GM18951 (cell line): ENCODE data around the gene CALML5.

Experiments used
- POLR2A ChIP-seq: IDR thresholded peaks from 4 replicates; pipeline ENCODE4 v1.6.1; 2011; ENCODE audit warnings: mild to moderate bottlenecking; ENCODE audit not compliant: insufficient read length, insufficient read depth; ENCODE audit errors: extremely low read depth
- in situ Hi-C: fragments of 300-500 bp; cut with MboI; formaldehyde crosslinking; loops from one replicate; pipeline ENCODE4 v1.12.0; 2022; ENCODE audit warnings: low sequenced_read_pairs, mixed read lengths, inconsistent platforms; ENCODE audit not compliant: unreplicated experiment

CALML5 gene

DNA sequence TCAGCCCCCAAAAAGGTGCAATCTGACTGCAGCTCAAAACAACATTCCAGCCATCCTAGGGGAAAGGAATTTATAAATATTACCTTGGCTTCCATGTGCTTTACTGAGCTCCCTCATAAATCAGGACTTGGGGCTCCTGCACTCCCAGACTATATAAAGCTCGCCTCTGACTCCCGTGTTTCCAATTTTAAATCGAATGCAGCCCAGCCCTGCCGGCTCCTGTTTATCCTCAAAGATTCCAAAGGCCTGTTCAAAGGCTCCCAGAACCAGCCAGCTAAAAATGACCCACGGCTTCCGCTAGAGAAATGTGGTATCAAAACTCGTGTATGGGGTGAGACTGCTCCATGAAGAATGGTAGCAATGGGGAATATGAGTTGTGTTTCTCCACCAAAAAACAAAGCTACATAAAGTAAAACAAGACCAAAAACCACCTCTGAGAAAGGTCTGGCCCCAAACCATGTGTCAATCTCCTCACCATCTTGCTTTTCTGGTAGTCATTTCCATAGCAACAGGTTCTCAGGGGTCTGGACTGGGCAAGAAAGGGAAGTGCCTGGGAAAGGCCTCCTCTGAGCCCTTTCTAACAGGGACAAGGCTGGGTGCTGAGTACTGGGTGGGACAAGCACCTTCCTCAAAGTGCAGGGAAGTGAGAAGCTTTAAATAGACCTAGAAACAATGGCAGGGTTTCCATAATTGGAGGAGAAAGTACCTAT, 30.5 kb upstream of the CALML5 start:
- in situ Hi-C loops = no loop called here

DNA sequence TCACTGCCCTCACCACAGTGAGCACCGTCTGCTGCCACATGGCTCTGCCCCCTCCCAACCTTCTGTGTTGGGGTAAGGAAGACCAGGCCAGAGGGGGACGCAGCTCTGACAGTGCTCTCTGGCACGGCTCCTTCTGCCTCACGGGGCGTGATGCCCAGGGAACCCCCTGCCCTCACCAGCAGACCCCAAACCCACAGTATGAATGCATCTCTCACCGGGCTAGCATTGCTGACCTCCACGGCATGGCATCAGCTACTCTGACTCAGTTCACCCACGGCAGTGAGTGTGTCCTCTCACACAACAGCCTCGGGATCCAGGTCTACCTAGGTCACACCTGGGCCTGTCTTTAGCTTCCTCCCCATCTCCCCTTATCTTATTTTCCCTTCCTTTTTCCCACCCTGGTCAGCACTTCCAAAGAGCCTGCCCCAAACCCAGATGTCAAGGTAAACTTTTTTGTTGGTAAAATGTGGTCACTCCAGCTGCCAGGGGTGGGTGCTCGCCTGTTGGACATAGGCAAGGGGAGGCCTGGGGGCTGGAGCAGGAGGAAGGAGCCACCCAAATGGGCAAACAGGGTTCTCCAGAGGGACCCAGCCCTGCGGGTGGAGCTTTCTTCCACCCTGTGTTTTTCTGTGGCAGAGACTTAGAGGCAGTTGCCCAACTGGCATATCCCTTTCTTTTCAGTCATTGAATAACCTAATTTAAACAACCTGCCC, 29.8 kb upstream of the CALML5 start:
- TF ChIP-seq POLR2A = no peak
- in situ Hi-C loops = no loop called here

More for the DNA sequence above, 30.5 kb upstream of the CALML5 start:
- TF ChIP-seq POLR2A = no peak

DNA sequence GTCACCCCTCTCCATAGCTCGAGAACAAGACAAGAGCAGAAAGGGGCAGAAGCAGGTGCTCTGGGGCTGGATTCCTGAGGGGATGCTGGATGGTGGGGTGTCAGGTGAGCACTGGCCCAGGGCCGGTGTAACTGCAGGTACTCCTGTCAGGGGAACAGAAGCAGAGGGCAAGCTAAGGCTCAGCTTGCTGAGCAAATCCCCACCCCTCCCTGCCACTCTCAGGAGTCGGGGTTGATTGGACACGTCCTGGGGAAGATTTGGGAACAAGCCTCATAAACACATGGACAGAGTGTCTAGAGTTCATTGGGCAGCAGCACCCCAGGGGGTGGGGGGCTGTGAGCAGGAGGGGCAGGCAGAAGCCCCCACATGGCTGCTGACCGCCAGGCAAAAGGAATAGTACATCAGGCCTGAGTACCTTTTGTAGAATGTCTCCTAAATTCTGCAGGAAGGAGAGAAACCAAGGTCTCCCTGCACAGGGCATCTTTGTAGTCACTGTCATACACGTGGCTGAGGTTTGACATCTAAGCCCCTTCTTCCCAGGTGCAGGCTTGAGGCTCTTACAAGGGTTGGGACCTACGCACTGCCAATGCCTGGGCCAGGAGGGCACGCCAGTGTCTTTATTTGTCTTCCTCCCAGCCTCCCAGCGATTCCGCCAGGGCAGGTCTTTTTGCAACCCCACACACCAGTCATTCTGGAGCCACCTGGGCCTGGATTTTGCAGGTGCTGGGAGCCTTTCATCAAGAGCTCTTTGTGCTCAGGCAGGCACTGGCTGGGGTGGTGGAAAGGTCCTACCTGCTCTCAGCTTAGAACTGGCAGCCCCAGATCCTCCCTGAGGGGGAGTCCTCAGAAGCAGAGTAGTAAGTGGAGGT, 28.2 kb upstream of the CALML5 start:
- TF ChIP-seq POLR2A = no peak
- in situ Hi-C loops = no loop called here

DNA sequence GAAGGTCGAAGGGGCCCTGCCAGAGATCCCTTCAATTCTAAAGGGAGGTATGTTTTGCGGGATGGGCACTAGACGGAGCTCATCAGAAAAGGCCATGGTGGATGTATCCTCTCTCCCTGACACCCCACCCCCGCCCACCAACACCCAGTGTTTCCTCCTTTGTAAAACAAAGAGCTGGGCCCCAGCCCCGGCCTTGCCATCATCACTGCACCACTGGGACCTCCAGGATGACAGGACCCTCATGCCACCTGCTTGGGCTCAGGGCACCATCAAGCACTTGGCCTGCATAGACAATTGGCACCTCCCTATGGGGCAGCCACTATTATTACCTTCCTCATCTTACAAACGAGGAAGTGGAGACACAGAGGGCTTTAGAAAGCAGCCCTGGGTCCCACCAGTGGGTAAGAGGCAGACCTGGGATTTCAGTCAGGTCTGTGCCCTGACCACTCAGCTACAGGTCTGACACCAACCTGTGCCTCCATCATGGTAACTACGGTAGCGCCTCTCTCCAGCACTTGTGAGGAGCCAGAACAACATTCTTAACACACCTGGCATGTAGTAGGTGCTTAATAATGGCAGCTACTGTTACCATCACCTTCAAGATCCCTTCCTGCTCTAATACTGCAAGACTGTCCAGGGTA, 27.4 kb upstream of the CALML5 start:
- no peak for TF ChIP-seq POLR2A
- in situ Hi-C loops = no loop called here

DNA sequence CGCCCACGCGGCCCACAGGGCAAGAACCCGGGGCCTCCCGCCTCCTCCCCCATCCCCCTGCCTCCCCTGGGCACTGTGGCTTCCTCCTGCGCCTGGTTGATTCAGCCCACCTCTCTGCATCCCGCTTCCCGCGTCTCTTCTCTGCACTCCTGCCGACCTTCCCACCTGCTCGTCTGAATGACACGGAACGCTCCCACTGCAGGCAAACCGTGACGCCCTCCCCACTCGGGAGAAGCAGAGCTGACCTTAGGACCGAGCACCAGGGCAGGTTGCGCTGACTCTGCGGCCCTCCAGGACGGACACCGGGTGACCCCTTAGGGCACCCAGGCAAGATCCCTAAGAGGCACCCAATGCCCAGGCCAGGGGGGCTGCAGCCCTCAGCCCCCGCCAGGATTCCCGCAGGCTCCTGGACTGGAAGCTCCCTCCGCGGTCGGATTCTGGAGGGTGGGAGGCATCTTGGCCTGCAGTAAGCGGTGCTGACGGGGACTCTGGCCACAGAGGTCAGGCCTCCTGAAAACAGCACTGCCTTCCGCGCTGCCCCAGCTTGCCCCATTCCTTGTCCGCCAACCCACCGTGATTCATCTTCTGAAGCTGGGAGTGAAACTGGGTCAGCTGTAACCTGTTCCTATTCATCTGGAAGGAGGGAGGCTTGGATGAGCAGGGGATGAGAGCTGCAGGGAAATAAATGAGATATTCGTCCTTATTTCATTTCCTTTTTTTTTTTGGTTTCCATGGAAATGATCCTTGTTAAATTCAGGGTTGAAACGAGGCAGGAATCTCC, 26.4 kb upstream of the CALML5 start:
- in situ Hi-C loops = no loop called here
- no peak for TF ChIP-seq POLR2A

DNA sequence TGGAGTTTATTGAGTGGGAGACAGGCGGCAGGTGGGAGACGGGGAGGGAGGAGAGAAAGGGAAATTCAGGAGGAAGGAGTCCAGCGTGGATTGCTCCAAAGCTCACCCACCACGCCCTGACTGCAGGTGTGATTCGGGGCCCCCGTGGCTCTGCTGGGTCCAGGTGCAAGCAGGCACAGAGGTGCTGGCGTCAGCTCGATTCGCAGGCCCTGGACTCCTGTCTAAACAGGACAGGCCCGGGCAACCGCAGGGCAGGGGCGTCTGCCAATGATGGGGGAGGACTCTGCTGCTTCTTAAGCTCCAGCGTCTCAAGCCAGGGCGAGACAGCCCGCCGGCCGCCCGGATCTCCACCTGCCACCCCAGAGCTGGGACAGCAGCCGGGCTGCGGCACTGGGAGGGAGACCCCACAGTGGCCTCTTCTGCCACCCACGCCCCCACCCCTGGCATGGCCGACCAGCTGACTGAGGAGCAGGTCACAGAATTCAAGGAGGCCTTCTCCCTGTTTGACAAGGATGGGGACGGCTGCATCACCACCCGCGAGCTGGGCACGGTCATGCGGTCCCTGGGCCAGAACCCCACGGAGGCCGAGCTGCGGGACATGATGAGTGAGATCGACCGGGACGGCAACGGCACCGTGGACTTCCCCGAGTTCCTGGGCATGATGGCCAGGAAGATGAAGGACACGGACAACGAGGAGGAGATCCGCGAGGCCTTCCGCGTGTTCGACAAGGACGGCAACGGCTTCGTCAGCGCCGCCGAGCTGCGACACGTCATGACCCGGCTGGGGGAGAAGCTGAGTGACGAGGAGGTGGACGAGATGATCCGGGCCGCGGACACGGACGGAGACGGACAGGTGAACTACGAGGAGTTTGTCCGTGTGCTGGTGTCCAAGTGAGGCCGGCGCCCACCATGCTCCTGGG, 25.5 kb upstream of the CALML5 start, which contains the start of gene CALML3:
CALML3 (plus strand) TSS at position 321 of the 920 bp plus-strand sequence; CDS start at position 446, 125 bp downstream.
- no peak for TF ChIP-seq POLR2A
- in situ Hi-C loops = no loop called here

DNA sequence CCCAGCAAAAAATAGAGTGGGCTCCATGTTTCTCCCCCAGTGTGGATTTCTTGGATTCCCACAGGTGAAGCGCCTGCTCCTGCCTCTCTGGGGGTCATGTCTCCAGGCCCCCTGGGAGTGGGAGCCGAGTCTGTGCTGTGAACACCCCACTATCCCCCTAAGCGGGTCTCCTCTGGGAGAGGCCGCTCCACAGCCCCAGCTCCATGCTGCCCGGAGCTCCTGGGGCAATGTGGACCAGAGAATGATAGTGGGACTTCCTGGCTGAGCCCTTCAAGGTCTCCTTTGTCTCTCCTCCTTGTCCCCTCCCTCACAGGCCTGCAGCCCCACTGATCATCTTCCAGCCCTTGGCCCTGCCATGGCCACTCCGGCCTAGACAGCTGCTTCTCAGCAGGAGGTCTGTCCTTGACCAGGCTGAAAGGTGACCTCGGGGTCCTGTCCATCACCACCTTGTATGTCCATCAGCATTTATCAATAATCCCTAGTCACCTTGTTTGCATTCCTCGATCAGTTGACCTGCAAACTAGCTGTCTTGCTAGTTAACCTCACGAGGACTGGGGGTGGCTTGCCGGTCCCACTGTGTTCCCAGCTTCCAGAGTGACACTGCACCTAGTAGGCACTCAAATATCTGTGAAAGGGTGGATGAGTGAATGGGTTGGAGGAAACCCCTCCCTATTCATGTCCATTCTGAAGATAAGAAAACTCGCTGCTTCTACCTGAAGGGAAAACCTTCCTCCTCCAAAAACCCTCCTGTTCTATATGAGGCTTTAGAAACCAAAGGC, 24.6 kb upstream of the CALML5 start:
- in situ Hi-C loops = no loop called here
- TF ChIP-seq POLR2A = no peak

DNA sequence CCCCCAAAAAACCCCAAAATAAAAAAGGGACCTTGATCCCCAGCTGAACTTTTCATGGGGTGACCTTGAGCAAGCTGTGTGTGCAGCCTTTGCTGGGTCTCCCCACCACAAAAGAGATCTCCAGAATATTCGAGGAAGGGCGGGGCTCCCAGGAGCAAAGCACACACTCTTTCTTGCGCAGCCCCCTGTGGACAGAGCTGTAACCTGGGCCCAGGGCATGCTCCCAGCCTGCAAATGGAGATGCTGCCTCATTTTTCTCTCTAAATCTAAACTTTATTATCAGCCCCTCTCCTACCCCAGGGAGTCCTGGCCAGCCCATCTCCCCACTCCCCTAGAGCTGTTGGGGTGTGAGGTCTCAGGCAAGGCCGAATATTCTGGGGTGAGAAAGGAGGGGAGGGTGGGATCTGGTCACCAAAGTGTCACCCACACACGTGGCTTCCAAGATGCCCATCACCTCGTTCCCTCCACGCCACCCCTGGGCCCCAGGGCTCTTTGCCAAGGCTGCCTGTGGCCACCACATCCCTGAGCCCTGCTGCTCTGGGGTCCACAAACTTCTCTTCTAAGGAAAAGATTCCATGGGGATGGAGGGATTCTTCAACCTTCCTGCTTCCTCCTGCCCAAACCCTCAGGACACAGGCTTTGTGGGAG, 23.7 kb upstream of the CALML5 start:
- TF ChIP-seq POLR2A = no peak
- in situ Hi-C loops = no loop called here

DNA sequence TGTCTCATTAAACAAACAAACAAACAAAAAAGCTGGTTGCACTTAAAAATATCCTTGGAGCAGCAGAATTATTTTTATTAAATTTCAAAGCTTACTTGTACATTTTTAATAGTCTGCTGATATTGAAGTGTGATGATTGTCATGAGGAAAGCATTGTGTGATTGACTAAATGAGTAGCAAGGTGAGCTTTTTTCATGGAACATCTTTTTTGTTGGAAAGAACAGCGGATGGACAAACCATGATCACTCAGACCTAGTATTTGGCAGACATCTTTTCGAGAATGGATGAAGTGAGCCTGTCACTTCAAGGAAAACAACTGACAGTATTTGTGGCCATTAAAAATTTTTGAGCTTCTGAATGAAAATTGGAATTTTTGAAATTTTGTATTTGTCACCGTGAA, 19.7 kb upstream of the CALML5 start:
- in situ Hi-C loops = no loop called here
- no peak for TF ChIP-seq POLR2A

DNA sequence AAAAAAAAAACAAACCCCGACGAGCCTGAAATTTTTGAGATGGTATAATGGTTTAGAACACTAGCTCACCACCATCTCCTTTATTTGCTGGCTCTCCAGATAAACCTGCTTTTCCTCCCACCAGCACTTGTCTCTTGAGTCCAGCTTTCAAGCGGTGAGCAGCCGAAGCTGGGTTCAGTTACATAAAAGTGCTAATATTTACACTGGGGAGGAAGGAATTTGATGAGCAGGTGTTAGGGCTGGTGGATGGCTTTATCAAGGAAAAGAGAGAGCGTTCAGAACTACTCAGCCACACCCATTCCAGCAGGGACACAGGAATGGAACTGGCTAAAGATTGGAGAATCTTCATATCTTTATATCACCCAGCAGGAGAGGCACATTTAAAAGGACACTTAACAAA, 18.8 kb upstream of the CALML5 start:
- in situ Hi-C loops = no loop called here
- TF ChIP-seq POLR2A = no peak

DNA sequence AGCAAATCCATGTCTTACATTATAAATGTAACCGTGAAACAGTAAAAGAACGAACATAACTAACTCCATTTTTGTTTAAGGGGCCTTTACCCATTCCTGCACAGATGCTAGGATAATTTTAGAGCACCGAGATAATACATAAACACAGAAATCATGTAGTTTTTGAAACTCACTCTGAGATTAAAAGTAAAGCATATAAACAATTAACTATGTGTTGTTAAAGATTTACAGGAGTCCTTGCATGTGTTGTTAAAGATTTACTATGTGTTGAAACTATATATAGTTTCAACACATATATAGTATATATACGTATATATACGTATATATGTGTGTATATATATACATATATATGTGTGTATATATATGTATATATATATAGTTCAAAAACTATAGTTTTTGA, 18.2 kb upstream of the CALML5 start:
- TF ChIP-seq POLR2A = no peak
- in situ Hi-C loops = no loop called here
